ENCODE results near the gene WDR45B. TPM values are rescaled to one million over a fixed set of nuclear protein-coding genes. Genes with fewer than 3 reads are reported as not detected.

The WDR45B gene
- total RNA-seq, 4 donors from 2014 or later = 68.1 to 108 (median 83.6) TPM

GRCh38 chr17:82694647-82695046, 46.4 kb upstream of the WDR45B start:
- in situ Hi-C loops (cut with MboI; ENCODE audit: low pct_ligation_motif_present in 1 of 4, low pct_unique_long_range_greater_than_20kb in 1 of 4, low sequenced_read_pairs in 3 of 4) (no loop called here), intact Hi-C loops (cut with DNase I; ENCODE audit: low total_unique reads) (no loop called here)
- TF ChIP-seq POLR2AphosphoS5 (IDR thresholded peaks at IDR 0.05) (no peak), CTCF (IDR thresholded peaks at IDR 0.05) (no peak)
- Histone ChIP-seq H3K36me3 (no peaks in the 10 kb centered on the region), H3K9me3 (peaks cover 0 to 6% of the 10 kb centered on the region in 2 donors), H3K27ac (no peak overlapping the region), H3K4me1 (peaks cover 10 to 20% (median 17%) of the 10 kb centered on the region in 4 donors), H3K27me3 (no peaks in the 10 kb centered on the region), H3K4me3 (no peak overlapping the region)
- 48 to 80% methylated on average over 2 of the region's 2 CpGs for WGBS, 2 donors (ENCODE audit: low coverage in 1 of 2)
- DNase-seq = no peak

GRCh38 chr17:82693168-82693867, 45.1 kb upstream of the WDR45B start:
- H3K27me3 ChIP-seq = no peaks in the 10 kb centered on the region
- no peak overlapping the region for H3K4me3 ChIP-seq
- in situ Hi-C loops (cut with MboI; ENCODE audit: low pct_ligation_motif_present in 1 of 4, low pct_unique_long_range_greater_than_20kb in 1 of 4, low sequenced_read_pairs in 3 of 4) = no loop called here
- H3K36me3 ChIP-seq = no peaks in the 10 kb centered on the region
- 90 to 94% methylated on average over 16 to 22 of the region's 22 CpGs for WGBS, 2 donors (ENCODE audit: low coverage in 1 of 2)
- H3K4me1 ChIP-seq = peaks cover 10 to 13% (median 11%) of the 10 kb centered on the region in 4 donors
- TF ChIP-seq CTCF (IDR thresholded peaks at IDR 0.05) = no peak
- TF ChIP-seq EP300 (IDR thresholded peaks at IDR 0.05; ENCODE audit: low read depth) = no peak
- intact Hi-C loops (cut with DNase I; ENCODE audit: low total_unique reads) = no loop called here
- no peak for DNase-seq
- H3K9me3 ChIP-seq = peaks cover 0 to 6% of the 10 kb centered on the region in 2 donors
- H3K27ac ChIP-seq = no peak overlapping the region

DNA sequence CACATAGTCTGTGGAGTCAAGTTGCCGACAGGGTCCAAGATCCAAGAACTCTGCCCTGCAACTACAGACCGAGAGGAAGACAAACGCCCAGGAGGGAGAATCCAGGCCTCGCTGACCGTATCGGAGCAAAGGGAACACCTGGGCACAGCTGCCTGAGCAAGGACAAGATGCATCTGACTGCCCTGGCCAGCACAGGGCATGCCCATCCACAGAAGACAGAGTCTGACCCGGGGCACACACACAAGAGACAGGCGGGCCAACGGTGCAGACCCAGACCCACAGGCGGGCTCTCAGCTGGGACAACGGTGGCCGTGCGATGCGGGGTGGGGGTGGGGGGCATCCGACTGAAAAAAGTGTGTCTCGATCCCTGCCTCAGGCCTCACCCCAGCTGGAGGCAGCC, 44.0 kb upstream of the WDR45B start:
- Histone ChIP-seq H3K4me3 (no peak overlapping the region), H3K27ac (no peak overlapping the region), H3K9me3 (peaks cover 0 to 6% of the 10 kb centered on the region in 2 donors), H3K4me1 (peaks cover 5 to 6% (median 6%) of the 10 kb centered on the region in 4 donors), H3K36me3 (no peaks in the 10 kb centered on the region), H3K27me3 (no peaks in the 10 kb centered on the region)
- intact Hi-C loops (cut with DNase I; ENCODE audit: low total_unique reads) = no loop called here
- in situ Hi-C loops (cut with MboI; ENCODE audit: low pct_ligation_motif_present in 1 of 4, low pct_unique_long_range_greater_than_20kb in 1 of 4, low sequenced_read_pairs in 3 of 4) = no loop called here
- TF ChIP-seq CTCF (IDR thresholded peaks at IDR 0.05) (no peak), EP300 (IDR thresholded peaks at IDR 0.05; ENCODE audit: low read depth) (no peak), POLR2AphosphoS5 (IDR thresholded peaks at IDR 0.05) (no peak), POLR2A (IDR thresholded peaks at IDR 0.05) (no peak)
- 92% methylated on average over 15 of the region's 16 CpGs; no CpG with 5 or more reads in 1 of the 2 donors for WGBS, 2 donors (ENCODE audit: low coverage in 1 of 2)
- no peak for DNase-seq

DNA sequence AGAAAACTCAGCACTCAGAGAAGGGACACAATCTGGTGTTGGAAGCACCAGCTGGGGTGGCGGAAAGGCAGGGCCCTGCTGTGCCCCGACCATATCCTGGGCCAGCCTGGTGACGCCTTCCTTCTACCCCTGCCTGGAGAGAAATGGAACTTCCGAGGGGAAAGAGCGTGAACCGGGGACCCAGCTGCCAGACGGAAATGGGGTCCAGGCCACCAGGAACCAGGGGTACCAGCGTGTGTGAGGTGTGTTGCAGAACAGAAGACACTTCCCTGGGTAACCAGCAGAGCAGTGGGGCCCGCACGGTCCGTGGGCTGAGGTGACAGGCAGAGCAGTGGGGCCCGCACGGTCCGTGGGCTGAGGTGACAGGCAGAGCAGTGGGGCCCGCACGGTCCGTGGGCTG, 43.5 kb upstream of the WDR45B start:
- WGBS, 2 donors (ENCODE audit: low coverage in 1 of 2) = 90 to 92% methylated on average over 7 to 15 of the region's 17 CpGs
- TF ChIP-seq CTCF (IDR thresholded peaks at IDR 0.05) = no peak
- no peak for TF ChIP-seq POLR2A (IDR thresholded peaks at IDR 0.05)
- TF ChIP-seq EP300 (IDR thresholded peaks at IDR 0.05; ENCODE audit: low read depth) = no peak
- no peak for TF ChIP-seq POLR2AphosphoS5 (IDR thresholded peaks at IDR 0.05)
- Histone ChIP-seq H3K4me1 (peaks cover 0 to under 1% (median under 1%) of the 10 kb centered on the region in 4 donors), H3K4me3 (no peak overlapping the region), H3K36me3 (no peaks in the 10 kb centered on the region), H3K27me3 (no peaks in the 10 kb centered on the region), H3K27ac (no peak overlapping the region), H3K9me3 (peaks cover 0 to 6% of the 10 kb centered on the region in 2 donors)
- DNase-seq = no peak
- in situ Hi-C loops (cut with MboI; ENCODE audit: low pct_ligation_motif_present in 1 of 4, low pct_unique_long_range_greater_than_20kb in 1 of 4, low sequenced_read_pairs in 3 of 4) (no loop called here), intact Hi-C loops (cut with DNase I; ENCODE audit: low total_unique reads) (no loop called here)
